Measurements from ENCODE around the gene INPP4B. TPM values are rescaled to one million over a fixed set of nuclear protein-coding genes. Genes with fewer than 3 reads are reported as not detected.
"Not testable (repeated sequence)": the region's sequence is repeated elsewhere in the genome, so short reads cannot be mapped to it uniquely, and the experiment has no call there.

INPP4B gene
- total RNA-seq, 1 donor from 2014 or later, result 4.9 TPM

DNA sequence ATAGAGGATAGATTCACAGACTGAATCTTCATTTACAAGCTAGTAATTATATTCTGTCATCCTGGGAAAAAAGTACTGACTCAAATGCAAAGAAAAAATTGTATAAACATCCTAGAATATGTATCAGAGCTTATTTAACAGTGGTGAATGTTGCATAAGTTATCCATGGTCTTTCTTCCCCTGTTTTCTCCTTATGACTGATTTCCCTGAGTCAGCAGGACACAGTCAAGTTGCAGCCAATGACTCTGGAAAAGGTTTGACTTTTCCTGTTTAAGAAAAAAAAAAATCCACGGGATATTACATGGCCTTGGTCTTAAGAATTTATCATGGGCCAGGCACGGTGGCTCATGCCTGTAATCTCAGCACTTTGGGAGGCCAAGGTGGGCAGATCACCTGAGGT is 36.5 kb downstream of the INPP4B start:
- no peaks in the 10 kb centered on the region for H3K4me1 Mint-ChIP-seq (ENCODE audit: unreplicated experiment)
- no peak for DNase-seq (ENCODE audit: low spot score)
- TF ChIP-seq, protein P1, sequence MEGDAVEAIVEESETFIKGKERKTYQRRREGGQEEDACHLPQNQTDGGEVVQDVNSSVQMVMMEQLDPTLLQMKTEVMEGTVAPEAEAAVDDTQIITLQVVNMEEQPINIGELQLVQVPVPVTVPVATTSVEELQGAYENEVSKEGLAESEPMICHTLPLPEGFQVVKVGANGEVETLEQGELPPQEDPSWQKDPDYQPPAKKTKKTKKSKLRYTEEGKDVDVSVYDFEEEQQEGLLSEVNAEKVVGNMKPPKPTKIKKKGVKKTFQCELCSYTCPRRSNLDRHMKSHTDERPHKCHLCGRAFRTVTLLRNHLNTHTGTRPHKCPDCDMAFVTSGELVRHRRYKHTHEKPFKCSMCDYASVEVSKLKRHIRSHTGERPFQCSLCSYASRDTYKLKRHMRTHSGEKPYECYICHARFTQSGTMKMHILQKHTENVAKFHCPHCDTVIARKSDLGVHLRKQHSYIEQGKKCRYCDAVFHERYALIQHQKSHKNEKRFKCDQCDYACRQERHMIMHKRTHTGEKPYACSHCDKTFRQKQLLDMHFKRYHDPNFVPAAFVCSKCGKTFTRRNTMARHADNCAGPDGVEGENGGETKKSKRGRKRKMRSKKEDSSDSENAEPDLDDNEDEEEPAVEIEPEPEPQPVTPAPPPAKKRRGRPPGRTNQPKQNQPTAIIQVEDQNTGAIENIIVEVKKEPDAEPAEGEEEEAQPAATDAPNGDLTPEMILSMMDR (IDR thresholded peaks at IDR 0.05; ENCODE audit: unreplicated experiment), result no peak
- H3K9me3 Mint-ChIP-seq (ENCODE audit: unreplicated experiment), result no peaks in the 10 kb centered on the region
- no peak overlapping the region for H3K27ac Mint-ChIP-seq (ENCODE audit: unreplicated experiment)
- no peaks in the 10 kb centered on the region for H3K36me3 Mint-ChIP-seq (ENCODE audit: low read depth, unreplicated experiment)
- H3K27me3 Mint-ChIP-seq (ENCODE audit: unreplicated experiment), result no peaks in the 10 kb centered on the region
- H3K4me3 Mint-ChIP-seq (ENCODE audit: unreplicated experiment), result no peak overlapping the region

DNA sequence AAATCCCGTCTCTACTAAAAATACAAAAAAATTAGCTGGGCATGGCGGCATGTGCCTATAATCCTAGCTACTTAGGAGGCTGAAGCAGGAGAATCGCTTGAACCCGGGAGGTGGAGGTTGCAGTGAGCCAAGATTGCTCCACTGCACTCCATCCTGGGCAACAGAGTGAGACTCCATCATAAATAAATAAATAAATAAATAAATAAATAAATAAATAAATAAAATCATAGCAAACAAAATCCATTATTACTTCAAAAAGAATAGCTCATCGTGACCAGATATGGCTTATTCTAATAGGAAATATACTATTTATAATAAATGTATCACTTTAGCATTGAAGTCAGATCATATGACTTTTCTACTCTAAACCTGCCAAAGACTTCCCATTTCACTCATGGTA is 42.2 kb downstream of the INPP4B start:
- H3K27me3 Mint-ChIP-seq (ENCODE audit: unreplicated experiment); H3K4me1 Mint-ChIP-seq (ENCODE audit: unreplicated experiment); DNase-seq (ENCODE audit: low spot score); H3K36me3 Mint-ChIP-seq (ENCODE audit: low read depth, unreplicated experiment); H3K4me3 Mint-ChIP-seq (ENCODE audit: unreplicated experiment); H3K27ac Mint-ChIP-seq (ENCODE audit: unreplicated experiment); H3K9me3 Mint-ChIP-seq (ENCODE audit: unreplicated experiment): not testable (repeated sequence)

DNA sequence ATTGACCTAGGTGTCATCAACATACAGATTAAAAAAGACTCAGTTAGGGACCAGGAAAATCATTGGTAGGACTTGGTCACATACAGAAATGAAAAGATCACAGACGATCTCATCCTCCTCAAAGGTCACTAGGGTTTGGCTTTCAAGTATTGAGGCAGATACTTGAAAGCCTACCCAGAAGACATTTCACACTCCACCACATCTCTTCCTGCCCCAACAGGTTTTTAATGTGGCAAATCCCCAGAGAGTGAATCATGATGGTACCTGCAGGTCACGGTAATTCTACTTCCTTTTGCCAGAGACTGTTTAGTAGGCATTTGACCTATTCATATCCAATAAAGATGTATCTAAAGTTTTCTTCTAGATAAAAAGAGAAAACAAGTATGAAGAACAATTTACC is 44.1 kb downstream of the INPP4B start:
- Mint-ChIP-seq H3K27me3 (ENCODE audit: unreplicated experiment) (peaks cover 3% of the 10 kb centered on the region), H3K27ac (ENCODE audit: unreplicated experiment) (no peak overlapping the region), H3K9me3 (ENCODE audit: unreplicated experiment) (no peaks in the 10 kb centered on the region), H3K4me3 (ENCODE audit: unreplicated experiment) (no peak overlapping the region), H3K4me1 (ENCODE audit: unreplicated experiment) (no peaks in the 10 kb centered on the region), H3K36me3 (ENCODE audit: low read depth, unreplicated experiment) (no peaks in the 10 kb centered on the region)
- TF ChIP-seq, protein P1 (IDR thresholded peaks at IDR 0.05; ENCODE audit: unreplicated experiment), result no peak
- DNase-seq (ENCODE audit: low spot score), result no peak

DNA sequence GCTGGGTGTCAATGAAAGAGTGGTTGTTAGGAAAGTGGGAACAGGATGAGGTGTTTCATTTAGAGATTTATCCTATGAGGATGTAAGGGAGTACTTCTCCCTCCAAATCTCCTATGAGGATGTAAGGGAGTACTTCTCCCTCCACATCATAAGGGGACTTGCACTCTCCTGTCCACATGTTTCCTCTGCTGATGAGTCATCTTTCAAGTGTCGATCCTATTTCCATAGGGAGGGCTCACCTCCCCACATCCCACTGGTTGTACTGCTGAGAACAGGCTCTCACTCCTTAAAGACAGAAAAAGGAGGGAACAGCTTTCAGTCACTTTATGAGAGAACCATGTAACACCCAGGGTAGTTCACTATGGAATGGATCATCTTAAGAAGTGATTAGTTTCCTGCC is 65.0 kb downstream of the INPP4B start:
- Mint-ChIP-seq H3K36me3 (ENCODE audit: low read depth, unreplicated experiment) (no peaks in the 10 kb centered on the region), H3K4me1 (ENCODE audit: unreplicated experiment) (no peaks in the 10 kb centered on the region), H3K4me3 (ENCODE audit: unreplicated experiment) (no peak overlapping the region), H3K9me3 (ENCODE audit: unreplicated experiment) (no peaks in the 10 kb centered on the region), H3K27ac (ENCODE audit: unreplicated experiment) (no peak overlapping the region), H3K27me3 (ENCODE audit: unreplicated experiment) (peaks cover 3% of the 10 kb centered on the region)
- TF ChIP-seq, protein P1 (IDR thresholded peaks at IDR 0.05; ENCODE audit: unreplicated experiment), result no peak
- no peak for DNase-seq (ENCODE audit: low spot score)

DNA sequence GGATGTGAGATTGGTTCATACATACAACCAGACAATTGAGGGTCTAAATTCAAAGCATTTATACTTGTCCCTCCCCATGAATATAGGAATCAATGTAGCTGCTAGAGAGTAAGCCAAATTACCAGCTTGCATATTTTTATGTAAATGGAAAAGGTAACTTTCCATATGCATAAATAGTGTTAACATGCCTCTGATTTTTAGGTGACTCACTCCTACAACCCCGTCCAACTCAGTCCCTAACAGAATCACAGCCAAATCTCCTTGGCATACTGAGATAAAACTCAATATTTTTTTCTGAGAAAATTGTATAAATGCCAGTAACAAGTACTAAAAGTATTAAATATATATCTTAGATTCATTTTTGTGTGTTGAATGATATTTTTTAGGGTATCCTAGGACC is 67.2 kb downstream of the INPP4B start:
- no peaks in the 10 kb centered on the region for H3K4me1 Mint-ChIP-seq (ENCODE audit: unreplicated experiment)
- peaks cover 3% of the 10 kb centered on the region for H3K27me3 Mint-ChIP-seq (ENCODE audit: unreplicated experiment)
- TF ChIP-seq, protein P1 (IDR thresholded peaks at IDR 0.05; ENCODE audit: unreplicated experiment), result no peak
- no peak overlapping the region for H3K27ac Mint-ChIP-seq (ENCODE audit: unreplicated experiment)
- no peaks in the 10 kb centered on the region for H3K36me3 Mint-ChIP-seq (ENCODE audit: low read depth, unreplicated experiment)
- no peak overlapping the region for H3K4me3 Mint-ChIP-seq (ENCODE audit: unreplicated experiment)
- H3K9me3 Mint-ChIP-seq (ENCODE audit: unreplicated experiment), result no peaks in the 10 kb centered on the region
- no peak for DNase-seq (ENCODE audit: low spot score)

DNA sequence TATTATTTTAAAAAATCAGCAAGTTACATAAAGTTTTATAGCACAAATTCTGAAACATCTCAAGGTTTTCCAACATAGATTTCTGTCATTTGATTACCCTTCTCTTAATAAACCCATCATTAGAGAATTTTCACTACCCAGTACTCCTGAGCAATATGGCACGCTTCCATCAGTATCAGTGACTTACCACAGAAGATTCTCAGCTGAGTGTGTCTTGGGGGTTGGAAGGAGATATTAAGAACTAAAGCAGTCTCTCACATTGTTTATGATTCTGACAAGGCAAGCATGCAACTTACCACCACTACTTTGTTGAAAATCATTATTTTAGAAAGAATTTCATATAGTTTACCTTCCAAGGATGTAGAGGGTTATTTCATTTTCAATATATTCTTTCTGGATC is 67.7 kb downstream of the INPP4B start:
- no peaks in the 10 kb centered on the region for H3K4me1 Mint-ChIP-seq (ENCODE audit: unreplicated experiment)
- peaks cover 3% of the 10 kb centered on the region for H3K27me3 Mint-ChIP-seq (ENCODE audit: unreplicated experiment)
- no peak overlapping the region for H3K4me3 Mint-ChIP-seq (ENCODE audit: unreplicated experiment)
- no peaks in the 10 kb centered on the region for H3K9me3 Mint-ChIP-seq (ENCODE audit: unreplicated experiment)
- no peak for DNase-seq (ENCODE audit: low spot score)
- H3K36me3 Mint-ChIP-seq (ENCODE audit: low read depth, unreplicated experiment), result no peaks in the 10 kb centered on the region
- H3K27ac Mint-ChIP-seq (ENCODE audit: unreplicated experiment), result no peak overlapping the region
- TF ChIP-seq, protein P1 (IDR thresholded peaks at IDR 0.05; ENCODE audit: unreplicated experiment), result no peak

All from endothelial cell (in vitro differentiated cells).